Epithelial cell of esophagus (primary cell): ENCODE measurements around the gene LGALS9.
"Not testable (repeated sequence)": the region's sequence is repeated elsewhere in the genome, so short reads cannot be mapped to it uniquely, and the experiment has no call there.

Experiments
- DNase-seq: peaks from one replicate; pipeline ENCODE4 v3.0.0; 2010; ENCODE audit warnings: low read depth
- H3K4me3 ChIP-seq: 2 replicates; pipeline ENCODE4 v1.5.1; 2011; ENCODE audit warnings: mild to moderate bottlenecking, low read length, control low read depth
- CTCF ChIP-seq: IDR thresholded peaks from 2 replicates; pipeline ENCODE4 v1.5.1; 2011; ENCODE audit warnings: low read depth, mild to moderate bottlenecking, low read length, control low read depth, inconsistent platforms; ENCODE audit not compliant: insufficient read depth; ENCODE audit errors: missing control alignments

Gene LGALS9

GRCh38 chr17:27654654-27655524 is 23.9 kb downstream of the LGALS9 start:
- TF ChIP-seq CTCF: peak; percentile 82
- peak; percentile 59 for DNase-seq
- H3K4me3 ChIP-seq: no peak overlapping the region

GRCh38 chr17:27655525-27656111 is 24.6 kb downstream of the LGALS9 start:
- DNase-seq, H3K4me3 ChIP-seq: not testable (repeated sequence)

- not testable (repeated sequence) for DNase-seq, H3K4me3 ChIP-seq
Observed at GRCh38 chr17:27656620-27657019, 25.6 kb downstream of the LGALS9 start.

GRCh38 chr17:27657620-27658019 is 26.6 kb downstream of the LGALS9 start:
- no peak for TF ChIP-seq CTCF
- DNase-seq: peak; percentile 36
- H3K4me3 ChIP-seq: no peak overlapping the region

- H3K4me3 ChIP-seq: no peak overlapping the region
- TF ChIP-seq CTCF: no peak
- no peak for DNase-seq
Observed at GRCh38 chr17:27659683-27660082, 28.7 kb downstream of the LGALS9 start.

GRCh38 chr17:27660436-27660835 is 29.4 kb downstream of the LGALS9 start:
- no peak overlapping the region for H3K4me3 ChIP-seq
- DNase-seq: no peak
- TF ChIP-seq CTCF: no peak

GRCh38 chr17:27663936-27664605 is 33.1 kb downstream of the LGALS9 start:
- no peak for TF ChIP-seq CTCF
- no peak overlapping the region for H3K4me3 ChIP-seq
- no peak for DNase-seq
